A673 (cell line): ENCODE data around the gene CKB.

Source experiments
- EZH2 ChIP-seq: fragments of 200-600 bp; sonication (generic); IDR thresholded peaks from 2 replicates; pipeline ENCODE4 v1.6.1; 2017; ENCODE audit warnings: borderline replicate concordance, low read depth, mild to moderate bottlenecking, mixed read lengths, antibody characterized with exemption, low read length; ENCODE audit not compliant: poor library complexity, severe bottlenecking
- TF ChIP-seq, protein P1 (sequence below): fragments of 300-800, 200-600 bp; sonication (generic); conservative IDR thresholded peaks from 2 replicates; pipeline ENCODE4 v1.5.1; 2017; ENCODE audit warnings: low read depth, mild to moderate bottlenecking, antibody characterized with exemption, low read length, moderate library complexity, mixed read lengths

DNA sequence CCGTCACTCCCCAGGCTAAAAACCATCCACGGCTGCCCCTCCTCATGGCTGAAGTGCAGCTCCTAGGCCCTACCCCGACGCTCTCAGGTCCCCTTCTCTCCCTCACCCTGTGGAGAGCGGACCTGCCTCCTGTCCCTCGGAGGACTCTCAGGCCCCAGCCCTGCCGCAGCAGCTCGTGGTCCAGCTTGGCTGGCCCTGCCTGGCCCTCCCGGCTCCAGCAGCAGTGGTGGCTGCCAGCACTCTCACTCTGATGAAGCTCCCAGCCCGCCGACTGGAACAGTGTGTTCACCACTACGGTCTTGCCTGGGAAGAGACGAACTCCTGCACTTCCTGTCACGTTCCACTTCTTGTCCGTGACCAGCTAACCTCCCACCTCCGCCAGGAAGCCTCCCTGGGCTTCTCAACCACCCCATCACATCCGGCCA lies 28.7 kb upstream of the CKB start:
- TF ChIP-seq, protein P1, sequence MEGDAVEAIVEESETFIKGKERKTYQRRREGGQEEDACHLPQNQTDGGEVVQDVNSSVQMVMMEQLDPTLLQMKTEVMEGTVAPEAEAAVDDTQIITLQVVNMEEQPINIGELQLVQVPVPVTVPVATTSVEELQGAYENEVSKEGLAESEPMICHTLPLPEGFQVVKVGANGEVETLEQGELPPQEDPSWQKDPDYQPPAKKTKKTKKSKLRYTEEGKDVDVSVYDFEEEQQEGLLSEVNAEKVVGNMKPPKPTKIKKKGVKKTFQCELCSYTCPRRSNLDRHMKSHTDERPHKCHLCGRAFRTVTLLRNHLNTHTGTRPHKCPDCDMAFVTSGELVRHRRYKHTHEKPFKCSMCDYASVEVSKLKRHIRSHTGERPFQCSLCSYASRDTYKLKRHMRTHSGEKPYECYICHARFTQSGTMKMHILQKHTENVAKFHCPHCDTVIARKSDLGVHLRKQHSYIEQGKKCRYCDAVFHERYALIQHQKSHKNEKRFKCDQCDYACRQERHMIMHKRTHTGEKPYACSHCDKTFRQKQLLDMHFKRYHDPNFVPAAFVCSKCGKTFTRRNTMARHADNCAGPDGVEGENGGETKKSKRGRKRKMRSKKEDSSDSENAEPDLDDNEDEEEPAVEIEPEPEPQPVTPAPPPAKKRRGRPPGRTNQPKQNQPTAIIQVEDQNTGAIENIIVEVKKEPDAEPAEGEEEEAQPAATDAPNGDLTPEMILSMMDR, result no peak
- no peak for TF ChIP-seq EZH2
